T-helper 1 cell treated with Interleukin-12 subunit alpha and Interleukin-12 subunit beta and Interleukin-4 antibody, amounts not matched to agents 30 μg/mL and 1 μg/mL, for 36 hours (primary cell): Measurements from ENCODE around the gene UBFD1.
"Not testable (repeated sequence)": the region's sequence is repeated elsewhere in the genome, so short reads cannot be mapped to it uniquely, and the experiment has no call there.

Experiments
- H3K27ac Mint-ChIP-seq: one replicate; pipeline ENCODE4 v1.8.0; 2021; ENCODE audit warnings: mild to moderate bottlenecking, mixed read lengths
- H3K27me3 Mint-ChIP-seq: one replicate; pipeline ENCODE4 v1.8.0; 2021; ENCODE audit warnings: low read depth, mixed read lengths
- H3K36me3 Mint-ChIP-seq: one replicate; pipeline ENCODE4 v1.8.0; 2021; ENCODE audit warnings: low read depth, mixed read lengths
- H3K4me1 Mint-ChIP-seq: one replicate; pipeline ENCODE4 v1.8.0; 2021; ENCODE audit warnings: low read depth, mixed read lengths
- H3K4me3 Mint-ChIP-seq: one replicate; pipeline ENCODE4 v1.8.0; 2021; ENCODE audit warnings: mild to moderate bottlenecking, moderate library complexity, mixed read lengths
- H3K9me3 Mint-ChIP-seq: one replicate; pipeline ENCODE4 v1.8.0; 2021; ENCODE audit warnings: mixed read lengths

Gene UBFD1

GRCh38 chr16:23556881-23557778 lies at the start of gene UBFD1, which contains the start of gene EARS2:
Gene UBFD1 (plus strand): TSS chr16:23557727. CDS start chr16:23557743, 16 bp downstream.
Gene EARS2 (minus strand): TSS chr16:23557350. CDS start chr16:23557343, 7 bp downstream.
- Mint-ChIP-seq H3K9me3 (no peaks in the 10 kb centered on the region), H3K27me3 (no peaks in the 10 kb centered on the region), H3K36me3 (peaks cover 18% of the 10 kb centered on the region), H3K27ac (peak within 1 kb of the TSS; percentile 89), H3K4me1 (peaks cover 23% of the 10 kb centered on the region), H3K4me3 (peak within 1 kb of the TSS; percentile 91)

GRCh38 chr16:23508589-23509440 lies 48.7 kb upstream of the UBFD1 start:
- Mint-ChIP-seq H3K4me3 (peak overlapping the region; percentile 95), H3K4me1 (peaks cover 42% of the 10 kb centered on the region), H3K36me3 (peaks cover 13% of the 10 kb centered on the region)

GRCh38 chr16:23509441-23509754 lies 48.1 kb upstream of the UBFD1 start:
- Mint-ChIP-seq H3K9me3 (peaks cover 5% of the 10 kb centered on the region), H3K27ac (peak overlapping the region; percentile 92), H3K36me3 (peaks cover 13% of the 10 kb centered on the region), H3K27me3 (no peaks in the 10 kb centered on the region), H3K4me1 (peaks cover 39% of the 10 kb centered on the region), H3K4me3 (peak overlapping the region; percentile 95)

More at GRCh38 chr16:23508589-23509440, 48.7 kb upstream of the UBFD1 start:
- Mint-ChIP-seq H3K27me3 (no peaks in the 10 kb centered on the region), H3K9me3 (peaks cover 5% of the 10 kb centered on the region), H3K27ac (peak overlapping the region; percentile 92)

GRCh38 chr16:23509782-23510163 lies 47.8 kb upstream of the UBFD1 start:
- peaks cover 15% of the 10 kb centered on the region for H3K36me3 Mint-ChIP-seq
- no peaks in the 10 kb centered on the region for H3K27me3 Mint-ChIP-seq
- H3K4me1 Mint-ChIP-seq, result peaks cover 39% of the 10 kb centered on the region
- peaks cover 5% of the 10 kb centered on the region for H3K9me3 Mint-ChIP-seq
- peak overlapping the region; percentile 95 for H3K4me3 Mint-ChIP-seq
- H3K27ac Mint-ChIP-seq, result peak overlapping the region; percentile 92

- Mint-ChIP-seq H3K9me3 (peaks cover 5% of the 10 kb centered on the region), H3K27ac (peak within 1 kb of the TSS; percentile 92), H3K36me3 (peaks cover 17% of the 10 kb centered on the region)
Measured at GRCh38 chr16:23510164-23510914, 47.2 kb upstream of the UBFD1 start, which contains the start of gene GGA2. Gene GGA2 (minus strand): TSS chr16:23510494. CDS start chr16:23510411, 83 bp downstream.

GRCh38 chr16:23510915-23511270 lies 46.6 kb upstream of the UBFD1 start:
- Mint-ChIP-seq H3K36me3 (peaks cover 17% of the 10 kb centered on the region), H3K4me1 (peaks cover 41% of the 10 kb centered on the region), H3K27ac (peak overlapping the region; percentile 71), H3K4me3 (peak overlapping the region; percentile 86)
- not testable (repeated sequence) for H3K27me3 Mint-ChIP-seq, H3K9me3 Mint-ChIP-seq

More at GRCh38 chr16:23510164-23510914, 47.2 kb upstream of the UBFD1 start, which contains the start of gene GGA2:
- Mint-ChIP-seq H3K4me1 (peaks cover 40% of the 10 kb centered on the region), H3K27me3 (no peaks in the 10 kb centered on the region), H3K4me3 (peak within 1 kb of the TSS; percentile 95)

GRCh38 chr16:23511731-23512130 lies 45.8 kb upstream of the UBFD1 start:
- peaks cover 5% of the 10 kb centered on the region for H3K9me3 Mint-ChIP-seq
- peak overlapping the region; percentile 55 for H3K27ac Mint-ChIP-seq
- H3K27me3 Mint-ChIP-seq, result no peaks in the 10 kb centered on the region
- H3K4me3 Mint-ChIP-seq, result peak overlapping the region; percentile 72
- peaks cover 17% of the 10 kb centered on the region for H3K36me3 Mint-ChIP-seq
- peaks cover 39% of the 10 kb centered on the region for H3K4me1 Mint-ChIP-seq

GRCh38 chr16:23512168-23512695 lies 45.3 kb upstream of the UBFD1 start:
- peaks cover 17% of the 10 kb centered on the region for H3K36me3 Mint-ChIP-seq
- H3K27ac Mint-ChIP-seq, result no peak overlapping the region

GRCh38 chr16:23514381-23515152 lies 43.0 kb upstream of the UBFD1 start:
- no peaks in the 10 kb centered on the region for H3K9me3 Mint-ChIP-seq
- H3K27ac Mint-ChIP-seq, result peak overlapping the region; percentile 46
- peak overlapping the region; percentile 11 for H3K4me3 Mint-ChIP-seq
- peaks cover 13% of the 10 kb centered on the region for H3K36me3 Mint-ChIP-seq
- peaks cover 29% of the 10 kb centered on the region for H3K4me1 Mint-ChIP-seq
- no peaks in the 10 kb centered on the region for H3K27me3 Mint-ChIP-seq

More at GRCh38 chr16:23512168-23512695, 45.3 kb upstream of the UBFD1 start:
- H3K4me3 Mint-ChIP-seq, result no peak overlapping the region
- H3K9me3 Mint-ChIP-seq, result peaks cover 5% of the 10 kb centered on the region
- H3K27me3 Mint-ChIP-seq, result no peaks in the 10 kb centered on the region
- H3K4me1 Mint-ChIP-seq, result peaks cover 37% of the 10 kb centered on the region

GRCh38 chr16:23515881-23516280 lies 41.6 kb upstream of the UBFD1 start:
- H3K27ac Mint-ChIP-seq, result no peak overlapping the region
- H3K9me3 Mint-ChIP-seq, result no peaks in the 10 kb centered on the region
- peaks cover 13% of the 10 kb centered on the region for H3K36me3 Mint-ChIP-seq
- no peaks in the 10 kb centered on the region for H3K27me3 Mint-ChIP-seq
- H3K4me1 Mint-ChIP-seq, result peaks cover 24% of the 10 kb centered on the region
- no peak overlapping the region for H3K4me3 Mint-ChIP-seq

GRCh38 chr16:23516366-23517137 lies 41.0 kb upstream of the UBFD1 start:
- Mint-ChIP-seq H3K9me3 (no peaks in the 10 kb centered on the region), H3K4me3 (no peak overlapping the region), H3K27ac (no peak overlapping the region)

GRCh38 chr16:23518435-23518891 lies 39.1 kb upstream of the UBFD1 start:
- peaks cover 24% of the 10 kb centered on the region for H3K4me1 Mint-ChIP-seq
- H3K9me3 Mint-ChIP-seq, result no peaks in the 10 kb centered on the region
- no peak overlapping the region for H3K4me3 Mint-ChIP-seq
- H3K36me3 Mint-ChIP-seq, result peaks cover 25% of the 10 kb centered on the region
- H3K27me3 Mint-ChIP-seq, result no peaks in the 10 kb centered on the region
- H3K27ac Mint-ChIP-seq, result no peak overlapping the region

More at GRCh38 chr16:23516366-23517137, 41.0 kb upstream of the UBFD1 start:
- no peaks in the 10 kb centered on the region for H3K27me3 Mint-ChIP-seq
- H3K36me3 Mint-ChIP-seq, result peaks cover 15% of the 10 kb centered on the region
- peaks cover 24% of the 10 kb centered on the region for H3K4me1 Mint-ChIP-seq
